Lung (tissue), 12 donors: Measurements from ENCODE around the gene NHLH1. TPM values are rescaled to one million over a fixed set of nuclear protein-coding genes. Genes with fewer than 3 reads are reported as not detected.
A peak's percentile ranks its signal among the peaks of the same experiment; 100 is the strongest.

ENCODE experiments used
- ATAC-seq: fragments of 200-7000 bp; cut with Tn5 transposase; one replicate; pipeline ENCODE4 v1.9.1; 2020; ENCODE audit warnings: moderate number of reproducible peaks; ENCODE audit not compliant: insufficient read depth, low FRiP score
- DNase-seq, 3 donors: peaks; one replicate each; pipeline ENCODE4 v3.0.0-alpha.2; 2013 to 2017
- H3K27ac ChIP-seq, 2 donors: one replicate each; pipeline ENCODE4 v1.5.1; 2013; ENCODE audit warnings: mild to moderate bottlenecking in 2 of 2, moderate library complexity in 2 of 2, control low read depth in 1 of 2, inconsistent platforms in 1 of 2, low read depth in 1 of 2, low read length in 1 of 2
- H3K27me3 ChIP-seq, 3 donors: one replicate each; pipeline ENCODE4 v1.5.1; 2013; ENCODE audit warnings: low read length in 2 of 3; ENCODE audit not compliant: control insufficient read depth in 3 of 3, insufficient read depth in 3 of 3
- H3K36me3 ChIP-seq, 4 donors: one replicate each; pipeline ENCODE4 v1.5.1; 2013; ENCODE audit warnings: low read length in 4 of 4, mild to moderate bottlenecking in 1 of 4, moderate library complexity in 1 of 4; ENCODE audit not compliant: control insufficient read depth in 4 of 4, insufficient read depth in 4 of 4
- H3K4me1 ChIP-seq, 5 donors: one replicate each; pipeline ENCODE4 v1.5.1; 2013; ENCODE audit warnings: low read length in 5 of 5, mild to moderate bottlenecking in 2 of 5, moderate library complexity in 1 of 5; ENCODE audit not compliant: control insufficient read depth in 5 of 5, insufficient read depth in 5 of 5
- H3K4me3 ChIP-seq: one replicate; pipeline ENCODE4 v1.5.1; 2013; ENCODE audit warnings: mild to moderate bottlenecking, control low read depth, moderate library complexity
- H3K9ac ChIP-seq, 2 donors: one replicate each; pipeline ENCODE4 v1.5.1; 2013; ENCODE audit warnings: low read length in 2 of 2, control low read depth in 1 of 2; ENCODE audit not compliant: insufficient read depth in 1 of 2
- H3K9me3 ChIP-seq, 4 donors: one replicate each; pipeline ENCODE4 v1.5.1; 2013; ENCODE audit warnings: low read length in 3 of 4, mild to moderate bottlenecking in 1 of 4, moderate library complexity in 1 of 4; ENCODE audit not compliant: control insufficient read depth in 4 of 4, insufficient read depth in 3 of 4
- CTCF ChIP-seq: IDR thresholded peaks from 2 replicates; pipeline ENCODE4 v1.5.1; 2012; ENCODE audit warnings: mild to moderate bottlenecking; ENCODE audit errors: control extremely low read depth, extremely low read depth
- WGBS, 2 donors: extraction: QIAGEN DNeasy Blood & Tissue Kit; methylation state at CpG; one replicate each; pipeline ENCODE4 v1.1.7; 2013; 5-methylcytosine and 5-hydroxymethylcytosine counted together
- polyA plus RNA-seq, 2 donors: library from polyadenylated mRNA; stranded (reverse); fragments of 200-250 nt; gene quantifications; one replicate each; pipeline ENCODE4 v1.2.1, GENCODE V29; 2013
- total RNA-seq, 2 donors: library from RNA; depleted of rRNA in 1 of 2; stranded (reverse); fragments of >200 nt in 1 of 2; gene quantifications; one replicate each; pipeline ENCODE4 v1.2.1, GENCODE V29; 2014 to 2021
- donor health status: control.
- donor health status: control.
- donor health status: Bipolar disorder and iron deficiency.
- donor health status: healthy.
- donor health status: DM: yes; HTN: yes; CAD: no.

The NHLH1 gene
- total and polyA plus RNA-seq, 4 donors, result 0.09 to 0.21 (median 0.15) TPM

- no peak overlapping the region for H3K4me3 ChIP-seq
- ATAC-seq (no peak), DNase-seq (no peak)
- 44 to 77% methylated on average over 10 of the region's 10 CpGs for WGBS, 2 donors
- no peak for TF ChIP-seq CTCF
- peaks cover 0 to 17% (median 5%) of the 10 kb centered on the region in 5 donors for H3K4me1 ChIP-seq
- H3K9ac ChIP-seq, result no peak overlapping the region
- H3K9me3 ChIP-seq, result no peaks in the 10 kb centered on the region
- peaks cover 17 to 36% (median 23%) of the 10 kb centered on the region in 4 donors for H3K36me3 ChIP-seq
- H3K27me3 ChIP-seq, result no peaks in the 10 kb centered on the region
- peak overlapping the region in 1 of 2 donors; percentile 7 for H3K27ac ChIP-seq
These were observed 20.4 kb upstream of the NHLH1 start for GRCh38 chr1:160346463-160346862.

GRCh38 chr1:160346958-160347357, 19.9 kb upstream of the NHLH1 start:
- DNase-seq (no peak), ATAC-seq (no peak)
- no peak overlapping the region for H3K4me3 ChIP-seq
- TF ChIP-seq CTCF, result no peak
- H3K27ac ChIP-seq, result peak overlapping the region in 1 of 2 donors; percentile 7
- H3K4me1 ChIP-seq, result peaks cover 0 to 12% (median 7%) of the 10 kb centered on the region in 5 donors
- H3K9me3 ChIP-seq, result no peaks in the 10 kb centered on the region
- H3K36me3 ChIP-seq, result peaks cover 17 to 40% (median 25%) of the 10 kb centered on the region in 4 donors
- no peaks in the 10 kb centered on the region for H3K27me3 ChIP-seq
- WGBS, 2 donors, result 28 to 67% methylated on average over 4 of the region's 4 CpGs
- H3K9ac ChIP-seq, result no peak overlapping the region

- no peak for ATAC-seq
- Histone ChIP-seq H3K36me3 (peaks cover 45 to 70% (median 55%) of the 10 kb centered on the region in 4 donors), H3K27ac (no peak overlapping the region), H3K27me3 (no peaks in the 10 kb centered on the region), H3K9ac (no peak overlapping the region), H3K4me3 (no peak overlapping the region), H3K9me3 (peaks cover 0 to 3% (median 0%) of the 10 kb centered on the region in 4 donors), H3K4me1 (peaks cover 0 to 7% (median 0%) of the 10 kb centered on the region in 5 donors)
- no peak for TF ChIP-seq CTCF
- 89 to 92% methylated on average over 4 of the region's 4 CpGs for WGBS, 2 donors
- DNase-seq, result no peak
These were observed 15.2 kb upstream of the NHLH1 start for GRCh38 chr1:160351629-160352028.

- DNase-seq (no peak), ATAC-seq (no peak)
- H3K9ac ChIP-seq, result no peak overlapping the region
- H3K9me3 ChIP-seq, result peaks cover 0 to 5% (median 0%) of the 10 kb centered on the region in 4 donors
- peaks cover 46 to 70% (median 61%) of the 10 kb centered on the region in 4 donors for H3K36me3 ChIP-seq
- H3K4me1 ChIP-seq, result peaks cover 0 to 7% (median 0%) of the 10 kb centered on the region in 5 donors
- 93% methylated on average over 8 of the region's 8 CpGs for WGBS, 2 donors
- no peak overlapping the region for H3K27ac ChIP-seq
- no peaks in the 10 kb centered on the region for H3K27me3 ChIP-seq
- TF ChIP-seq CTCF, result no peak
- no peak overlapping the region for H3K4me3 ChIP-seq
These were observed 14.3 kb upstream of the NHLH1 start for GRCh38 chr1:160352555-160352954.
